Transverse colon (tissue), 4 donors: ENCODE measurements around the gene TSTD1. TPM values are rescaled to one million over a fixed set of nuclear protein-coding genes. Genes with fewer than 3 reads are reported as not detected.

Source experiments
- DNase-seq: peaks from one replicate; pipeline ENCODE4 v3.0.0-alpha.2; 2019
- H3K27ac ChIP-seq, 4 donors: fragments of 200-600 bp; sonication (generic); 2 replicates each; pipeline ENCODE4 v1.5.1; 2016 to 2018; ENCODE audit warnings: inconsistent platforms in 4 of 4
- H3K27me3 ChIP-seq: fragments of 200-600 bp; sonication (generic); 2 replicates; pipeline ENCODE4 v1.5.1; 2017; ENCODE audit warnings: inconsistent platforms
- H3K36me3 ChIP-seq, 4 donors: fragments of 200-600 bp; sonication (generic); 2 replicates each; pipeline ENCODE4 v1.5.1; 2017 to 2019; ENCODE audit warnings: inconsistent platforms in 4 of 4
- H3K4me1 ChIP-seq, 4 donors: fragments of 200-600 bp; sonication (generic); 2 replicates each; pipeline ENCODE4 v1.5.1; 2017 to 2020; ENCODE audit warnings: inconsistent platforms in 4 of 4
- H3K4me3 ChIP-seq, 4 donors: fragments of 200-600 bp; sonication (generic); 1 replicate in 1 of 4; 2 replicates in 3 of 4; pipeline versions ENCODE4 v1.5.1 to v1.6.1; 2017 to 2019; ENCODE audit warnings: inconsistent platforms in 4 of 4
- H3K9me3 ChIP-seq, 2 donors: fragments of 200-600 bp; sonication (generic); 2 replicates each; pipeline ENCODE4 v1.5.1; 2017 to 2019; ENCODE audit warnings: inconsistent platforms in 2 of 2
- CTCF ChIP-seq, 5 experiments: fragments of 200-600 bp in 3 of 5; fragments of 450-650 bp in 2 of 5; sonication (generic) in 3 of 5; IDR thresholded peaks; 1 replicate in 2 of 5; 2 replicates in 3 of 5; pipeline ENCODE4 v1.5.1; 2016 to 2017; ENCODE audit warnings: antibody characterized with exemption in 5 of 5, inconsistent platforms in 3 of 5, mild to moderate bottlenecking in 2 of 5, moderate library complexity in 1 of 5
- EP300 ChIP-seq: sonication (generic); formaldehyde crosslinking; IDR thresholded peaks from one replicate; pipeline ENCODE4 v1.6.1; 2017; ENCODE audit warnings: antibody characterized with exemption, low read depth
- POLR2A ChIP-seq: fragments of 450-650 bp; IDR thresholded peaks from one replicate; pipeline ENCODE4 v1.6.1; 2016; ENCODE audit warnings: antibody characterized with exemption, mild to moderate bottlenecking, moderate library complexity
- POLR2AphosphoS5 ChIP-seq, 3 donors: sonication (generic); formaldehyde crosslinking; IDR thresholded peaks; one replicate each; pipeline ENCODE4 v1.6.1; 2016; ENCODE audit warnings: antibody characterized with exemption in 3 of 3
- WGBS, 2 donors: methylation state at CpG; one replicate each; pipeline ENCODE4 v1.1.5; 2018; ENCODE audit warnings: low coverage in 1 of 2; 5-methylcytosine and 5-hydroxymethylcytosine counted together
- in situ Hi-C, 4 donors: fragments of 200-750 bp; cut with MboI; loops; one replicate each; pipeline versions ENCODE4 v1.15.0 to v1.15.1; 2017; ENCODE audit warnings: low sequenced_read_pairs in 3 of 4, low pct_ligation_motif_present in 1 of 4, low pct_unique_long_range_greater_than_20kb in 1 of 4
- intact Hi-C: fragments of 100-400 bp; cut with DNase I; formaldehyde crosslinking; loops from one replicate; pipeline ENCODE4 v1.15.1; 2023; ENCODE audit warnings: low total_unique reads
- total RNA-seq, 4 donors: library from RNA; depleted of rRNA; stranded (reverse); fragments of >200 nt; gene quantifications; one replicate each; pipeline ENCODE4 v1.1.0, GENCODE V29; 2016

TSTD1 gene
- 100 to 1,000 TPM; 104 to 224 (median 191) TPM for total RNA-seq

GRCh38 chr1:161038523-161039153, at the start of gene TSTD1:
Gene TSTD1 (minus strand): TSS chr1:161038964. CDS start chr1:161038889, 75 bp downstream.
- in situ Hi-C loops (no loop called here), intact Hi-C loops (no loop called here)
- DNase-seq, result peak; percentile 90
- peak within 1 kb of the TSS; percentile 41 to 74 (median 48) for H3K4me3 ChIP-seq
- TF ChIP-seq POLR2AphosphoS5 (IDR thresholded peaks at IDR 0.05) (peak; percentile 55 to 91 (median 82)), POLR2A (peak; percentile 86), CTCF (IDR thresholded peaks at IDR 0.05) (no peak), EP300 (no peak)
- H3K27me3 ChIP-seq, result no peaks in the 10 kb centered on the region
- 26% methylated on average over 53 of the region's 54 CpGs; no CpG with 5 or more reads in 1 of the 2 donors for WGBS, 2 donors
- peak within 1 kb of the TSS; percentile 84 to 92 (median 86) for H3K27ac ChIP-seq
- peaks cover 0 to 27% (median 6%) of the 10 kb centered on the region in 4 donors for H3K36me3 ChIP-seq
- no peaks in the 10 kb centered on the region for H3K9me3 ChIP-seq
- H3K4me1 ChIP-seq, result peaks cover 0 to 26% (median 21%) of the 10 kb centered on the region in 4 donors

- Histone ChIP-seq H3K27me3 (no peaks in the 10 kb centered on the region), H3K4me3 (no peak overlapping the region), H3K4me1 (peaks cover 8 to 31% (median 23%) of the 10 kb centered on the region in 4 donors), H3K27ac (peak overlapping the region in 1 of 4 donors; percentile 43), H3K9me3 (no peaks in the 10 kb centered on the region), H3K36me3 (no peaks in the 10 kb centered on the region)
- in situ Hi-C loops (loop anchor here in 1 of 4 donors (25.0 kb wide), 1 partner anchor 249 kb away; no protein-coding TSS in a partner anchor), intact Hi-C loops (loop anchor here (5.0 kb wide), 1 partner anchor 1869 kb away; no protein-coding TSS in a partner anchor)
- DNase-seq, result peak; percentile 20
- TF ChIP-seq EP300 (no peak), CTCF (IDR thresholded peaks at IDR 0.05) (no peak), POLR2A (no peak), POLR2AphosphoS5 (IDR thresholded peaks at IDR 0.05) (no peak)
- WGBS, 2 donors, result 48% methylated on average over 4 of the region's 4 CpGs; no CpG with 5 or more reads in 1 of the 2 donors
Observed at GRCh38 chr1:161086457-161086856, 47.7 kb upstream of the TSTD1 start.

GRCh38 chr1:161085165-161085564, 46.4 kb upstream of the TSTD1 start:
- H3K4me3 ChIP-seq, result no peak overlapping the region
- H3K9me3 ChIP-seq, result no peaks in the 10 kb centered on the region
- no peaks in the 10 kb centered on the region for H3K36me3 ChIP-seq
- WGBS, 2 donors, result 68% methylated on average over 2 of the region's 2 CpGs; no CpG with 5 or more reads in 1 of the 2 donors
- no peaks in the 10 kb centered on the region for H3K27me3 ChIP-seq
- intact Hi-C loops (loop anchor here (5.0 kb wide), 1 partner anchor 1868 kb away; no protein-coding TSS in a partner anchor), in situ Hi-C loops (loop anchor here in 1 of 4 donors (25.0 kb wide), 1 partner anchor 248 kb away; no protein-coding TSS in a partner anchor)
- TF ChIP-seq POLR2A (no peak), POLR2AphosphoS5 (IDR thresholded peaks at IDR 0.05) (no peak), EP300 (no peak), CTCF (IDR thresholded peaks at IDR 0.05) (no peak)
- no peak overlapping the region for H3K27ac ChIP-seq
- DNase-seq, result no peak
- H3K4me1 ChIP-seq, result peaks cover 8 to 31% (median 23%) of the 10 kb centered on the region in 4 donors

- no peak for DNase-seq
- Histone ChIP-seq H3K9me3 (no peaks in the 10 kb centered on the region), H3K36me3 (no peaks in the 10 kb centered on the region), H3K27ac (no peak overlapping the region), H3K4me3 (no peak overlapping the region), H3K27me3 (no peaks in the 10 kb centered on the region), H3K4me1 (peaks cover 8 to 27% (median 21%) of the 10 kb centered on the region in 4 donors)
- intact Hi-C loops (no loop called here), in situ Hi-C loops (loop anchor here in 1 of 4 donors (25.0 kb wide), 1 partner anchor 247 kb away; no protein-coding TSS in a partner anchor)
- TF ChIP-seq POLR2A (no peak), POLR2AphosphoS5 (IDR thresholded peaks at IDR 0.05) (no peak), CTCF (IDR thresholded peaks at IDR 0.05) (no peak), EP300 (no peak)
- WGBS, 2 donors, result 87% methylated on average over 1 of the region's 1 CpG; no CpG with 5 or more reads in 1 of the 2 donors
Observed at GRCh38 chr1:161084597-161084988, 45.8 kb upstream of the TSTD1 start.
